Omental fat pad (tissue), 4 donors: ENCODE measurements around the gene PICALM. TPM values are rescaled to one million over a fixed set of nuclear protein-coding genes. Genes with fewer than 3 reads are reported as not detected.

ENCODE experiments used
- ATAC-seq: fragments of 150-250 bp; one replicate; pipeline ENCODE4 v1.9.1; 2016; ENCODE audit warnings: mild to moderate bottlenecking, moderate library complexity; ENCODE audit not compliant: low FRiP score
- DNase-seq: peaks from one replicate; pipeline ENCODE4 v3.0.0-alpha.2; 2019; ENCODE audit warnings: low spot score
- total RNA-seq, 4 donors: library from RNA; depleted of rRNA; stranded (reverse); fragments of >200 nt; gene quantifications; one replicate each; pipeline ENCODE4 v1.1.0, GENCODE V29; 2016
- TF ChIP-seq, protein P1 (sequence below), 3 donors: fragments of 450-650 bp; IDR thresholded peaks; one replicate each; pipeline ENCODE4 v1.5.1; 2016 to 2017; ENCODE audit warnings: antibody characterized with exemption in 3 of 3, mild to moderate bottlenecking in 3 of 3, moderate library complexity in 2 of 3

PICALM gene
- total RNA-seq, 4 donors from 2014 or later, result 302 to 622 (median 395) TPM

DNA sequence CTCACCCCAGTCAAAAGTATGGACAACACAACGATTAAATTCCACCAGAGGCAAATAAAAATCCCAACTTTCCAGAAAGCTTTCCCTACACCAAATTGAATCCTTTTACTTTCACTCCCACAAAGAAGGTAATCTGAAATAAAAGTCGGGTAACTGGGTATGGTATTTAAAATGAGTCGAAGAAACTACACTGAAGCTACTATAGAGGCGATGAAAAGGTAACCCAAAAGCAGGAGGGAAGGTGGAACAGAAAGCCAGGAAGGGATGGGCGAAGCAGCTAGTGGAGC, 1.1 kb downstream of the PICALM start:
- DNase-seq (no peak), ATAC-seq (no peak)
- TF ChIP-seq, protein P1, sequence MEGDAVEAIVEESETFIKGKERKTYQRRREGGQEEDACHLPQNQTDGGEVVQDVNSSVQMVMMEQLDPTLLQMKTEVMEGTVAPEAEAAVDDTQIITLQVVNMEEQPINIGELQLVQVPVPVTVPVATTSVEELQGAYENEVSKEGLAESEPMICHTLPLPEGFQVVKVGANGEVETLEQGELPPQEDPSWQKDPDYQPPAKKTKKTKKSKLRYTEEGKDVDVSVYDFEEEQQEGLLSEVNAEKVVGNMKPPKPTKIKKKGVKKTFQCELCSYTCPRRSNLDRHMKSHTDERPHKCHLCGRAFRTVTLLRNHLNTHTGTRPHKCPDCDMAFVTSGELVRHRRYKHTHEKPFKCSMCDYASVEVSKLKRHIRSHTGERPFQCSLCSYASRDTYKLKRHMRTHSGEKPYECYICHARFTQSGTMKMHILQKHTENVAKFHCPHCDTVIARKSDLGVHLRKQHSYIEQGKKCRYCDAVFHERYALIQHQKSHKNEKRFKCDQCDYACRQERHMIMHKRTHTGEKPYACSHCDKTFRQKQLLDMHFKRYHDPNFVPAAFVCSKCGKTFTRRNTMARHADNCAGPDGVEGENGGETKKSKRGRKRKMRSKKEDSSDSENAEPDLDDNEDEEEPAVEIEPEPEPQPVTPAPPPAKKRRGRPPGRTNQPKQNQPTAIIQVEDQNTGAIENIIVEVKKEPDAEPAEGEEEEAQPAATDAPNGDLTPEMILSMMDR (IDR thresholded peaks at IDR 0.05), result no peak

DNA sequence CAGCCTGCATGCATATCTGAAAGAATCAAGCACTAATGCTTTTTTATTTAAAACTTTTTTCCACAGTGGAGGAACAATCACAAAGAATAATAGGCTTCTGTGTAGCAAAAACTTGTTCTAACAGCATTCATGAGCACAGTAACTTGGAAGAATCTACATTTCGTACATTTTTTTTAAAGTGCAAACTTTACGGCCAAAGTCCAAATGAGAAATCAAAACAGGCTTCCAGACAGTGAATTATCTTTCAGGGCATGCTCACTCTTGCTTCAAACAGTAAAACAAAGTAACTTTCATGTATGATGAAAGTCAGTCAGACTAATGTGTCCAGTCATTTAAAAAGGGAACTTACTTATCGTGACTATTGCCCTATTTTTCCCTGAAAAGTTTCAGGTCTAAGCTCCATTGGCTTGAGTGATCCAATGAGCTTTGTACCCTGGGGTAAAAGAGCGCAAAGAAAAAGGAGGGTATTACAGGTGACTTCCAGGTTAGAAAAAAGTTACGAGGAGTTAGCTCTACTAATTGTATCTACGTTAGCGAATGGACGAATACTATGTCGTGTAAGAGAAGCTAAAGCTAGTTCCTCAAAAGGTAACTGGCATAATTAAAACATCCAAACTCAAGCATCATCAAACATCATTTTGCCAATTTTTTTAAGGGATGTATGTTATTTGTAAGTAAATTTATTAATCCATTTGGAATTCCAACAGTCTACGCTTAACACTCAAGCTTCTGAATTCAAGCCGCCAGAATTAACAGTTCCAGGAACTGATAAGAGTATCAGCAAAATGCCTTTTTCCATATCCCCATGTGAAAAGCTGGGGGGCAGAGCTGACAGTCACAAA, 1.7 kb downstream of the PICALM start:
- ATAC-seq, result no peak
- TF ChIP-seq, protein P1 (IDR thresholded peaks at IDR 0.05), result no peak

DNA sequence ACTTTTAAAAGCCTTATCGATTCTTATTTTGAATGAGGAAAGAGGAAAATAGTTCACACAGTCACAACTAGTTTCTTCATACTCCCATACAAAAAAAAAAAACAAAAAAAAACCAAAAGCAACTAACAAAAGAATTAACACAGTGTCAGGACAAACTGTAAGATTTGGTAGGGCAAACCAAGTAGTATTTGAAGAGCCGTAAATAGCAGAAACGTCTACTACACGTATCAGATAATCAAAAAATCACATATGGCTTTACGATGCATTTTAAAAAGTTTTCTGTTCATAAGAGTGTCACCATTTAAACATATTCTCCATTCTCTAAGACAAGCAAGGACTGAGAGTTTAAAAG, 2.3 kb downstream of the PICALM start:
- no peak for DNase-seq
- TF ChIP-seq, protein P1 (IDR thresholded peaks at IDR 0.05), result no peak

More for the DNA sequence above, 1.7 kb downstream of the PICALM start:
- DNase-seq, result no peak

DNA sequence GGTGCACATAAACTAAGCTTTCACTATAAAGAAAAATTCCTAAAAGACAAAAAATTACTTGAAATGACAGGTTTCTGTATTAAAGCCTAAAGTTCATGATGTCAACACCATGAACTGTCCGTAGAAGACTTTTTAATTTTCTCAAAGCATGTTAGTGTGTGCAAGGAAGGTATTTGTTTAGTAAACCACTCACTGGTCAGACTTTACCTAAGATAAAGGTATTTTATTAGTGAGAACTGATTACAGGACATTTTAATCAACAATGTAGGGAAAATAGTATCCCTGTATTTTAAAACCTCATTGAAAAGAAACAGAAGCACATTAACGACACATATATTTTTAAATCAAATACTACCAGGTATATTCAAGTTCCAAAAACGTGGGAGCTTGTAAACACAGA, 2.9 kb downstream of the PICALM start:
- ATAC-seq, result no peak
- TF ChIP-seq, protein P1 (IDR thresholded peaks at IDR 0.05), result no peak
- DNase-seq, result no peak

More for the DNA sequence above, 2.3 kb downstream of the PICALM start:
- no peak for ATAC-seq

DNA sequence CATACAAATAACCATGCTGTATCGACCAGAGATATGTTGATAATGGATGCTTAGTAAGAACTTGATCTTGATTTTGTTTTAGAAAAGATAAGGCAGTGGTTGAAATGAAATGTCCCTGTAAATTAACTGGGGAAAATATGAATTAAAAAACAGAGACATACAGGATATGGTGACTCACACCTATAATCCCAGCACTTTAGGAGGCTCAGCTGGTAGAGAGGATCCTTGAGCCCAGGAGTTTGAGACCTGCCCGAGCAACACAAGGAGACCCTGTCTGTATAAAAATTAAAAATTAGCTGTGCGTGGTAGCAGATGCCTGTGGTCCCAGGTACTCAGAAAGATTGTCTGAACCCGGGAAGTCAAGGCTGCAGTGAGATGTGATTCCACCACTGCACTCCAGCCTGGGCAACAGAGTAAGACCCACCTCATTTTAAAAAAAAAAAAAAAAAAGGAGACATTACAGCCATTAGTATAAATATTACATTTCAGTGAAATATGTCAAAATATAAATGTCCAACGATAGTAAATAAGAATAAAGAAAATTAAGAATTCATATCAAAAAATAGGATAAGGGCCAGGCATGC, 4.6 kb downstream of the PICALM start:
- DNase-seq, result no peak
- TF ChIP-seq, protein P1 (IDR thresholded peaks at IDR 0.05), result no peak
- no peak for ATAC-seq

DNA sequence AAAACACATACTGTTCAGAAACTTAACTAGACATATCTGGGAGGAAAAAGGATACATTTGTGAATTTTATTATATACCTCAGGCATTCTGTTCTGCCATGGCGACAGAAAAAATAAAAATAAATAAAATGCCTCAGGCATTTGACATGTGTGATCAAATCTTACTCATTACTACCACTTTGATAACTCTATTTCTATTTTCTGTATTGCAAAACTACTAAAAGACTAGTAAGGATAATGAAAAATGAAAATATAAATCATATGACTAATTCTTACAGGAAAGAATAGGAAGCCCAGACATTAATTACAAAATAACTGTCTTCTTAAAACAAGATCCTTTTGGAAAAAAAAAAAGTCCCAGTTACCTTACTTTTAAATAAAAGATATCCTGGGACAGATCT, 5.3 kb downstream of the PICALM start:
- TF ChIP-seq, protein P1 (IDR thresholded peaks at IDR 0.05), result no peak
- peak; percentile 43 for ATAC-seq
- no peak for DNase-seq

DNA sequence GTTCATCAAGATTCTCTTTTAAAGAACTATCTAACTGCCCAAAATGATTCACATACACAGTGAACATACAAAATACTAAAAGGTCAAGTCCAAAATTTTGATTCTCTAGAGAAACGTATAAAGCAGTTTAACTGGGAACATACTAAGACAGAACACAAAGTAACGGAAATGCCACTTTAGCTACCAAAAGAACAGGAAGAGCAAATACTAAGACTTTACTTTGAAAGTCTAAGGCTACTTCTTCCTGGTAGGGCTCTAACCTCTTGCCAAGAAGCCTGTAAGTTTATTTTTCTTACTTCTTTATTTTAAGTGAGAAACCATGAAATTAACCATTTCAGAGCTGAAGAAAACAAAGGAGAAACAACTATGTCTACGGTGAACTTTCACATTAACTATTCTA, 6.2 kb downstream of the PICALM start:
- DNase-seq (no peak), ATAC-seq (no peak)
- TF ChIP-seq, protein P1 (IDR thresholded peaks at IDR 0.05), result no peak
